Testis (tissue), 2 donors: ENCODE measurements around the gene TGM5.

Experiments
- POLR2A ChIP-seq: fragments of 450-650 bp; IDR thresholded peaks from one replicate; pipeline ENCODE4 v1.6.1; 2017; ENCODE audit warnings: antibody characterized with exemption, mild to moderate bottlenecking, moderate library complexity
- TF ChIP-seq, protein P1 (sequence below), 3 experiments: fragments of 450-650 bp in 2 of 3; fragments of 200-600 bp in 1 of 3; sonication (generic) in 1 of 3; IDR thresholded peaks; one replicate each; pipeline ENCODE4 v1.5.1; 2016 to 2019; ENCODE audit warnings: antibody characterized with exemption in 3 of 3, mild to moderate bottlenecking in 2 of 3, moderate library complexity in 1 of 3

DNA sequence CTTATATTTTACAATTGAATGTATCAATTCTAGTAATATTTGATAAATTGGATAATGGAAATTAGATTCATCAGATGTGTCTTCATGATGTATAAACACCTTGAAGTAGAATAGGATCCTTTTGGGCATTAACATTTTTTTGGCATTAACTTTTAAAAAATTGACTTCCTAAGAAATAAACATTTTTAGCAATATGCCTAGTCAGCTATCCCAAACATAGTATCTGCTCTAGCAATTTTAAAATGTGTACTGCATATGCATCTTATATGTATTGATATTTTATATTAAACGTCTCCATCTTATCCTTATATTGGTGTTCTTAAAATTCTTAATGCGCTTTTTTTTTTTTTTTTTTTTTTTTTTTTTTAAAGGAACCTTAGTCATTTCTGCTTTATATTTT lies 73.0 kb downstream of the TGM5 start:
- TF ChIP-seq, protein P1, sequence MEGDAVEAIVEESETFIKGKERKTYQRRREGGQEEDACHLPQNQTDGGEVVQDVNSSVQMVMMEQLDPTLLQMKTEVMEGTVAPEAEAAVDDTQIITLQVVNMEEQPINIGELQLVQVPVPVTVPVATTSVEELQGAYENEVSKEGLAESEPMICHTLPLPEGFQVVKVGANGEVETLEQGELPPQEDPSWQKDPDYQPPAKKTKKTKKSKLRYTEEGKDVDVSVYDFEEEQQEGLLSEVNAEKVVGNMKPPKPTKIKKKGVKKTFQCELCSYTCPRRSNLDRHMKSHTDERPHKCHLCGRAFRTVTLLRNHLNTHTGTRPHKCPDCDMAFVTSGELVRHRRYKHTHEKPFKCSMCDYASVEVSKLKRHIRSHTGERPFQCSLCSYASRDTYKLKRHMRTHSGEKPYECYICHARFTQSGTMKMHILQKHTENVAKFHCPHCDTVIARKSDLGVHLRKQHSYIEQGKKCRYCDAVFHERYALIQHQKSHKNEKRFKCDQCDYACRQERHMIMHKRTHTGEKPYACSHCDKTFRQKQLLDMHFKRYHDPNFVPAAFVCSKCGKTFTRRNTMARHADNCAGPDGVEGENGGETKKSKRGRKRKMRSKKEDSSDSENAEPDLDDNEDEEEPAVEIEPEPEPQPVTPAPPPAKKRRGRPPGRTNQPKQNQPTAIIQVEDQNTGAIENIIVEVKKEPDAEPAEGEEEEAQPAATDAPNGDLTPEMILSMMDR (IDR thresholded peaks at IDR 0.05) = no peak
- TF ChIP-seq POLR2A = no peak
